GM18861 (cell line): ENCODE data around the gene OLFM1.

Experiments used
- ATAC-seq: cut with Tn5 transposase; IDR thresholded peaks from one replicate; pipeline ENCODE4 v1.9.1; 2021; ENCODE audit not compliant: unreplicated experiment

The OLFM1 gene

GRCh38 chr9:135130207-135130976 lies 42.9 kb downstream of the OLFM1 start:
- ATAC-seq: no peak

GRCh38 chr9:135131488-135131887 lies 44.0 kb downstream of the OLFM1 start:
- no peak for ATAC-seq

DNA sequence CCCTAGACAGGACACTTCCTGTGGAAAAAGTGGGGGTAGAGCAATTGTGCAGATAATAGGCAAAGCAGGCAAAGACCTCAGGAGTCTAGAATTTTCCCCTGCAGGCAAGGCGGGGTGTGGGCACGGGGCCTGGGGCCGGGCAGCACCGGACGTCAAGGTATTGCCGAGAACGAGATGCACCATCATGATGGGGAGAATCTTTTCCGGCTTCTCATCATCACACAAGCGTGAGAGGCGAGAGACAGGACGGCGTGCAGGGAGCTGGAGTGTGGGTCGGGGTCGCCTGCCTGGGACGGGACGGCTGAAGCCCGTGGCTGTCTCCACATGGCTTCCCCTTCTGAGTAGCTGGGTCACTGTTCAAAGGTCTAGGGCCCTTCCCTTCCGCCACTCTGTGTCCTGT lies 44.5 kb downstream of the OLFM1 start:
- no peak for ATAC-seq

GRCh38 chr9:135134268-135135022 lies 47.0 kb downstream of the OLFM1 start:
- ATAC-seq: no peak

- ATAC-seq: no peak
These were observed 47.9 kb downstream of the OLFM1 start for GRCh38 chr9:135135171-135135928.

GRCh38 chr9:135135929-135136315 lies 48.5 kb downstream of the OLFM1 start:
- no peak for ATAC-seq

DNA sequence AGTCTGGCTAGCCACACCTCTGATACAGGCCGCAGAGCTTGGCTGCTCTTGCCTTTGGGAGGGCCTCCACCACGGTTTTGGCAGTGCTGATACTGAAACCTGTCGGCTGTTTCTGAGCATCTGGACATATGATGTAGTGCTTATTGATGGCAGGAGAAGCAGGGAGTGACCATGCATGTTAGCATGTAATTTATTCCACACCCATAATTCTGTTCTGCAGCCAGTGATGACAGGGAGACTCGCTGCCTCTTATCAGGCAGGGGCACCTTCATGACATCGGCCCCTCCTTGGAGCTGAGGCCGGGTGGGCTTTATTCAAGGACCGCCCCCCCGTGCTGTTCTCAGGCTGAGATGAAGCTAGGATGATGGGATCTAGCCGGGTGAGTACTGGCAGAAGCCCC lies 49.0 kb downstream of the OLFM1 start:
- no peak for ATAC-seq

GRCh38 chr9:135136991-135137832 lies 49.7 kb downstream of the OLFM1 start:
- no peak for ATAC-seq

- ATAC-seq: no peak
These were observed 50.8 kb downstream of the OLFM1 start for GRCh38 chr9:135138078-135138855.

DNA sequence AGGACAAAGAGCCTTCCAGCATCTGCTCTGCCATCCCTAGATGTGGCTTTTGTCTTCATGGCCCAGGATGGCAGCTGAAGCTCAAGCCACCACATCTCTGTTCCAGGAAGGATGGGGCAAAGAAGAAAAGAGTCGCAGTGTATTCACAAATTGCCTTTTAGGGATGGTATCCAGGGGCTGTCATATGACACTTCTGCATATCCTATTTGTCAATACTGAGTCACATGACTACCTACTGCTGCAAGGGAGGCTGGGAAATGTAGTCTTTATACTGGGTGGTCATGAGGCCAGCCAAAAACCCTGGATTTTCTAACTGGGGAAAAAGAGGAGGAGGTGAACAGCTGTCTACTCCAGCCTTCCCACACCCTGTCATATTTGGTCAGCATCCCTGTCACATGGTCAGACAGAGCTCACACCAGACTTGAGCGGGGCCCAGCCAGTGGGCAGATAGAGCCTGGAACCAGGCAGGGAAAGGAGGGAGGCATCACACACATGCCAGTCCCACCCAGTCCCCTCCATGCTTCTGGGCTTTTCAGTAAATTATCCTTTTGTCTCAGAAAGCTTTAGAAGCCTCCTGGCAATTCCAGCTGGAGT lies 52.0 kb downstream of the OLFM1 start:
- no peak for ATAC-seq

- ATAC-seq: no peak
These were observed 53.8 kb downstream of the OLFM1 start for GRCh38 chr9:135141183-135141774.

DNA sequence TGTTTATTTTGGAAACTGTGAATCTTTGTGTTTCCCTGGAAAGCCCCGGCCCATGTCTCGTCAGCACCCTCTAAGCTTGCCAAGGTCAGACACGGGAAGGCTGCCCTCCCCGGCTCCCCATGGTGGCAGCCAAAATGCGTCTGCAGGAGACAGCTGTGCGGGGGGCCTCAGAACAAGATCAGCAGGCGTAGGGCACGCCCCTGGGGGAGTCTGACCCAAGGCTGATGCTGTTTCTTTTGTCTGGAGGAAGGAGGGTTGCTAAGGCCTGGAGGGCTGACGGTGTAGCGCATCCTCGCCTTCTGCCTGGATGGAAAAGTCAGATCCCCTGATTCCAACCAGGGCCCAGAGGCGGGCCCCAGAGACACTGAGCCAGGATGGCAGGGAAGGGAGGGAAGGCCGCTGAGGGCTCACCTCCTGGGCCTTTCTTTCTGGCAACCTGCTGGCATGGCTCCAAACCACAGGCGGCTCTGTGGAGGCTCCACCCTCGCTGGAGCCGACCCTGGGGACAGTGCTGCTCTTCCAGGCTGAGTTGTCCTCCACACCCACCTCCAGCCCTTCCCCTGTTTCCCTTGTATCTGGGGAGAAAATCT lies 57.2 kb downstream of the OLFM1 start:
- ATAC-seq: no peak

GRCh38 chr9:135145312-135145711 lies 57.8 kb downstream of the OLFM1 start:
- ATAC-seq: no peak

DNA sequence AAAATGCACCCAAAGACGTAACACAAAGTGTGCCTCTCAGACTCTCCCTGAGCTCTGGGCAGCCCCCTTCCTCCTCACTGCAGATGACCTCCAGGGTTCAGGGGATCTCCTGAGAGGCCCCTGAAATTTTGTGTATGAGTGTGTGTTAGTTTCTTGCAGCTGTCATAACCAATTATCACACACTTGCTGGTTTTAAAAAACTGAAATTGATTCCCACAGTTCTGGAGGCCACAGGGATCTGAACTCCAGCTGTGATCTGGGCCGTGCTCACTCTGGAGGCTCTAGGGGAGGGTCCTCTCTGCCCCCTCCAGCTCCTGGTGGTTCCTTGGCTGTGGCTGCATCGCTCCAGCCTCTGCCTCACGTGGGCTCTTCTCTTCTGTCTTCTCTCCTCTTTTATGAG lies 58.8 kb downstream of the OLFM1 start:
- ATAC-seq: no peak

- ATAC-seq: no peak
These were observed 59.5 kb downstream of the OLFM1 start for GRCh38 chr9:135146766-135147473.

- no peak for ATAC-seq
These were observed 60.0 kb downstream of the OLFM1 start for GRCh38 chr9:135147474-135147805.

DNA sequence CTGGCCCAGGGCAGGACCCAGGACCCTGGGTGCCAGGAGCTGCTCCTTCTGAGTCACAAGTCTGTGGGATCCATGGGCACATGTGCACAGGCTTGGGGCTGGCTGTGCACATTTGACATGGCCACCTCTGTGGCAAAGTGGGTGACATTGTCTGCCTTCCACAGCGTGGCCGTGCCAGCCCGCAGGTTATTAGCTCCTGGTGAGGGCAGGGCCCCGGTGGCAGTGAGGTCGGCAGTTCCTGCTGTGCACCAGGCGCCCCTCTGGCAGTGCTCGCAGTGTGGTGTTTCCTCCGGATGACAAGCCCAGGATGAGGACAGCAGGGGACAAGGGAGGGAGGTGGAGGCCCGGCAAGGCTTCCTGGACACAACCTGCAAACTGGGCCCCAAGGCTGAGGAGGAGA lies 60.5 kb downstream of the OLFM1 start:
- no peak for ATAC-seq

DNA sequence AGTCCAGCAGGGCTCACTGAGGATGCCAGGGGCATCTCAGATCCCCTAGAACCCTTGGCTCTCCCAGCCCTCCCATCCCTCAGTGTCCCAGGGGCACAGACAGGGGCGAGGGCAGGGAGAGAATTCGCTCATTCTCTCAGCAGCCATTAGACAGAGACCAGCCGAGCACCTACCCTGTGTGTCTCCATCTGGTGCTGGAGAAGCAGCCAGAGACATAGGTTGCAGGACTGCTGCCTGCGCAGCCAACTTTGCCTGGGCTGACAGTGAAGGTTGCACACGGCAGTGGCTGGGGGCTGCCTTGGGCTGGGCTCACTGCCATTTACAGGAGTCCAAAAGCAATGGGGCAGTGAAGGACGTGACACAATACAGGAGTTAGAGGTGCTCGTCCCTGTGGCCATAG lies 60.9 kb downstream of the OLFM1 start:
- no peak for ATAC-seq
